Hepatocyte (in vitro differentiated cells): ENCODE measurements around the gene PPM1L. TPM values are rescaled to one million over a fixed set of nuclear protein-coding genes. Genes with fewer than 3 reads are reported as not detected.

ENCODE experiments used
- DNase-seq: peaks from one replicate; pipeline ENCODE4 v3.0.0-alpha.2; 2016; ENCODE audit warnings: low spot score
- H2AFZ ChIP-seq: fragments of 200-600 bp; sonication (generic); 2 replicates; pipeline ENCODE4 v1.6.0; 2016; ENCODE audit warnings: antibody characterized with exemption, mild to moderate bottlenecking
- H3K27ac ChIP-seq: fragments of 200-600 bp; sonication (generic); 2 replicates; pipeline ENCODE4 v1.5.1; 2016; ENCODE audit warnings: mild to moderate bottlenecking
- H3K27me3 ChIP-seq: fragments of 200-600 bp; sonication (generic); 2 replicates; pipeline ENCODE4 v1.6.1; 2016
- H3K36me3 ChIP-seq: fragments of 200-600 bp; sonication (generic); replicated peaks from 2 replicates; pipeline ENCODE4 v1.5.1; 2016; ENCODE audit warnings: low read depth; ENCODE audit not compliant: insufficient read depth
- H3K4me1 ChIP-seq: fragments of 200-600 bp; sonication (generic); 2 replicates; pipeline ENCODE4 v1.5.1; 2016; ENCODE audit warnings: mild to moderate bottlenecking, moderate library complexity; ENCODE audit not compliant: insufficient read depth
- H3K4me2 ChIP-seq: fragments of 200-600 bp; sonication (generic); 2 replicates; pipeline ENCODE4 v1.6.0; 2016
- H3K4me3 ChIP-seq: fragments of 200-600 bp; sonication (generic); 2 replicates; pipeline ENCODE4 v1.5.1; 2016; ENCODE audit warnings: mild to moderate bottlenecking
- H3K79me2 ChIP-seq: fragments of 200-600 bp; sonication (generic); 2 replicates; pipeline ENCODE4 v1.6.0; 2017; ENCODE audit warnings: mild to moderate bottlenecking
- H3K9me2 ChIP-seq: fragments of 200-600 bp; sonication (generic); replicated peaks from 2 replicates; pipeline ENCODE4 v1.6.0; 2017; ENCODE audit warnings: mild to moderate bottlenecking; ENCODE audit not compliant: insufficient read depth
- H3K9me3 ChIP-seq: fragments of 200-600 bp; sonication (generic); 2 replicates; pipeline ENCODE4 v1.5.1; 2016; ENCODE audit warnings: low read depth, mild to moderate bottlenecking
- H4K20me1 ChIP-seq: fragments of 200-600 bp; sonication (generic); 2 replicates; pipeline ENCODE4 v1.6.0; 2016; ENCODE audit warnings: mild to moderate bottlenecking; ENCODE audit not compliant: insufficient read depth, poor library complexity, severe bottlenecking
- EZH2 ChIP-seq: fragments of 200-600 bp; sonication (generic); IDR thresholded peaks from 2 replicates; pipeline ENCODE4 v1.6.1; 2016; ENCODE audit warnings: antibody characterized with exemption, mild to moderate bottlenecking, borderline replicate concordance
- EZH2phosphoT487 ChIP-seq: fragments of 200-600 bp; sonication (generic); IDR thresholded peaks from one replicate; pipeline ENCODE4 v1.6.1; 2018; ENCODE audit warnings: antibody characterized with exemption, mild to moderate bottlenecking, low read depth, moderate library complexity; ENCODE audit not compliant: unreplicated experiment, severe bottlenecking
- WGBS: methylation state at CpG from one replicate; pipeline ENCODE4 v1.1.6; 2016; ENCODE audit warnings: low lambda C conversion rate; ENCODE audit errors: missing lambda C conversion rate; 5-methylcytosine and 5-hydroxymethylcytosine counted together
- polyA plus RNA-seq: library from polyadenylated mRNA; unstranded; fragments of >200 nt; fragmentation: Nextera tagmentation; extraction: Ambion mirVana; gene quantifications from 2 replicates; pipeline ENCODE4 v1.2.1, GENCODE V29; 2016
- total RNA-seq: library from RNA; depleted of rRNA; stranded (reverse); fragments of >200 nt; gene quantifications from 2 replicates; pipeline ENCODE4 v1.2.3, GENCODE V29; 2014
- TF ChIP-seq, protein P1 (sequence below): fragments of 200-600 bp; sonication (generic); IDR thresholded peaks from 2 replicates; pipeline ENCODE4 v1.5.1; 2016; ENCODE audit warnings: antibody characterized with exemption, mild to moderate bottlenecking; ENCODE audit not compliant: poor library complexity

The PPM1L gene
- total and polyA plus RNA-seq, 2 experiments from 2014 or later, result 5.1 to 13.1 TPM

DNA sequence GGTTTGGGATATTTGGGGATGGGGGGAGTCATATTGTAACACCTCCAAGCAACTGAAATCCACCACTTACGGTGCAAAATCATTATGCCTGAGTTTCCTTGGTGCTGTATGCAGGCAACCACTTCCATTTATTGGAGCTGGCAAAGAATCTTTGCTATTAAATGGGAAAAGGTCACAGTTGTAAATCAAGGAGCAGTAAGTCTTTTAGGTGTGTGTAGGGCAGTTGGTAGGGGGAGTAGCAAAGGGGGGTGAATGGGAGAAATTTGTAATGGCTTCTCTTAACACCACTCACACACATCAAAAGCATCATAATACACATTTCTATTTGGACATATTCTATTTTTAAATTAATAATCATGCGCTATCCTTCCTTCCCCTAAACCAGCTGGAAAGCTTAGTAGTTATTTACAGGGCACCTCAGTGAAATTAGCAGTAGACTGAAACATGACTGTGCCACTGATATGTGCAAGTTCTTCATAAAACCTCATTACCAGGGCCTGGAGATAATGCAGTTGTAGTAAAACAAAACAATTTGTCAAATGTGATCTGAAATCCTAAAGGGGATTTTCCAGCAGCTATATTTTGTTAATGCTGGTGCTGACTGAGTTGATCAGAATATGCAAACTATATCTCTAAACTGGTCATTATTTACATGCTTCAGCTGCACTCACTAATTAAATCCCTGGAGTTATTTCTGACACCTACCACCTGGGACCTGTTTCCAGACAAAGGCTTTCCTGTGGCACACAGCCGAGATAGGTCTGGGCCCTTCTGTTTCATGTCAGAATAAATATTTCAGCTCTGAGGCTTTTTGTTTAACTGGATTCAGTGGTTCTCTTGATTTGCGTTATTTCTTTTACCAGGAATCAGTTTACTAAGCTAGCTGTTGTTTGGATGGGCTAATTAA, 259.1 kb downstream of the PPM1L start:
- TF ChIP-seq EZH2phosphoT487 (no peak), EZH2 (no peak)
- TF ChIP-seq, protein P1, sequence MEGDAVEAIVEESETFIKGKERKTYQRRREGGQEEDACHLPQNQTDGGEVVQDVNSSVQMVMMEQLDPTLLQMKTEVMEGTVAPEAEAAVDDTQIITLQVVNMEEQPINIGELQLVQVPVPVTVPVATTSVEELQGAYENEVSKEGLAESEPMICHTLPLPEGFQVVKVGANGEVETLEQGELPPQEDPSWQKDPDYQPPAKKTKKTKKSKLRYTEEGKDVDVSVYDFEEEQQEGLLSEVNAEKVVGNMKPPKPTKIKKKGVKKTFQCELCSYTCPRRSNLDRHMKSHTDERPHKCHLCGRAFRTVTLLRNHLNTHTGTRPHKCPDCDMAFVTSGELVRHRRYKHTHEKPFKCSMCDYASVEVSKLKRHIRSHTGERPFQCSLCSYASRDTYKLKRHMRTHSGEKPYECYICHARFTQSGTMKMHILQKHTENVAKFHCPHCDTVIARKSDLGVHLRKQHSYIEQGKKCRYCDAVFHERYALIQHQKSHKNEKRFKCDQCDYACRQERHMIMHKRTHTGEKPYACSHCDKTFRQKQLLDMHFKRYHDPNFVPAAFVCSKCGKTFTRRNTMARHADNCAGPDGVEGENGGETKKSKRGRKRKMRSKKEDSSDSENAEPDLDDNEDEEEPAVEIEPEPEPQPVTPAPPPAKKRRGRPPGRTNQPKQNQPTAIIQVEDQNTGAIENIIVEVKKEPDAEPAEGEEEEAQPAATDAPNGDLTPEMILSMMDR, result no peak
- Histone ChIP-seq H3K4me3 (no peak overlapping the region), H2AFZ (no peak overlapping the region), H3K27ac (no peak overlapping the region), H3K9me3 (no peaks in the 10 kb centered on the region), H3K4me1 (no peaks in the 10 kb centered on the region), H3K79me2 (no peaks in the 10 kb centered on the region), H4K20me1 (no peaks in the 10 kb centered on the region), H3K36me3 (no peaks in the 10 kb centered on the region), H3K9me2 (no peaks in the 10 kb centered on the region), H3K27me3 (no peaks in the 10 kb centered on the region), H3K4me2 (no peak overlapping the region)
- DNase-seq, result no peak
- 66% methylated on average over 4 of the region's 4 CpGs for WGBS

DNA sequence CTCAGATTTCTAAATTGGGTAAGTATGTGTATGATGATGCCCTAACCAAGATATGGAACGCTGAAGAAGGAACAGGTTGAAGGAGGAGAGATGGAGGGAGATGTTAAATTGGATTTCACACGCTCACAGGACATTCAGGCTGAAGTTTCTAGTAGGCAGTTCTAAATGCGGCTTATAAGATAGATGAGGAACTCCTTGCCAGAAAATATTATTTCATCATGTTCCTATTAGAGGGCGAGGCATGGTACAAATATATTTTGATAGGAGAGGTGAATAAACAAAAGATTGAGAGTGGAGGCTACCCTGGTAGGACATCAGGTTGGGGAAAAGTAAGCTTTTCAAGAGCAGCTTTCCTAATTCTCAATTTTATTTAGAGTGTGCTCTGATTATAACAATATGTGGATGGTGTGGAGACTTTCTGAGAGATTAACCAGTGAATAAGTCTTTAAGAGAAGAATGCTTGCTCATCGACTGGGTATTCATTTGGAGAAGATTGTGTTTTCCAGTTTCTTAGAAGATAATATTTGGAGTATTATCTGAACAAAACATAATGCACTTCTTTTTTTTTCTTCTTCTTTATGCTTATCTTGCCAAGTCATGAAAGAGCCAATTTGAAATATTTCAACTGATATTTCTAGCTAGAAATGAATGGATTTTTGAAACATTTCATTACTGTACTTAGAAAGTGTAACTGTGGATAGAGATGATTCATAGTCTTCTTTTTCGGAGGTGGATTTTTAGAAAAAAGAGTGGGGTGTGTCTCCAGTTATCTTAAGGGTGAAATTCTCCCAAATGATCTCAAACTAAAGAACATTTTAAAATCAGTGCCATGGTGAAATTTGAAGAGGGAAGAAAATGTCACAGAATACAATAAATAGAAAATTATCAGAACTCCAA, 260.6 kb downstream of the PPM1L start:
- Histone ChIP-seq H3K4me3 (no peak overlapping the region), H3K4me1 (no peaks in the 10 kb centered on the region), H3K27me3 (no peaks in the 10 kb centered on the region), H3K9me2 (no peaks in the 10 kb centered on the region), H3K27ac (no peak overlapping the region), H3K9me3 (no peaks in the 10 kb centered on the region), H4K20me1 (no peaks in the 10 kb centered on the region), H3K79me2 (no peaks in the 10 kb centered on the region), H2AFZ (no peak overlapping the region), H3K4me2 (no peak overlapping the region), H3K36me3 (no peaks in the 10 kb centered on the region)
- TF ChIP-seq EZH2 (no peak), EZH2phosphoT487 (no peak)
- TF ChIP-seq, protein P1, result no peak
- DNase-seq, result no peak
- WGBS, result 82% methylated on average over 6 of the region's 6 CpGs

DNA sequence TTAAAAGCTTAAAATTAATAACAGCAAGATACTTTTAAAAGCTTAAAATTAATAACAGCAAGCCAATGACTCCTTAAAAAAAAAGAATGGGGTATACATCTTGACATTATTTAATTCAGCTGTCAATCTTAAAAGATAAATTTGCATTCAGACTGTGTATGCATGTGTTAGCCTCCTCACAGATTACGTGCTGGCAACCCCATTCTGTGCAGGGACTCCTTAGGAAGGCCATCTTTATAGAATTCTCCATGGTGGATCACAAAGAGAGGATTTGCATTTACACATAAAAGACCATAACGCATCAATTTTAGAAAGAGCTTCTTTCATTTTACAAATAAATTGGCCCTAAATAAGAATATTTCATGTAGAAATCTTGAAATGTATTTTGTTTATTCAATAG, 261.9 kb downstream of the PPM1L start:
- Histone ChIP-seq H3K36me3 (no peaks in the 10 kb centered on the region), H3K27me3 (no peaks in the 10 kb centered on the region), H3K9me3 (peaks cover 3% of the 10 kb centered on the region), H3K4me3 (no peak overlapping the region), H3K27ac (no peak overlapping the region), H4K20me1 (no peaks in the 10 kb centered on the region), H3K4me1 (no peaks in the 10 kb centered on the region), H3K9me2 (no peaks in the 10 kb centered on the region), H2AFZ (no peak overlapping the region), H3K4me2 (no peak overlapping the region), H3K79me2 (no peaks in the 10 kb centered on the region)
- TF ChIP-seq, protein P1, result no peak
- TF ChIP-seq EZH2 (no peak), EZH2phosphoT487 (no peak)
- no peak for DNase-seq
- WGBS, result 97% methylated on average over 2 of the region's 2 CpGs
